OCI-LY7 (cell line): ENCODE measurements around the gene DOCK1. TPM values are rescaled to one million over a fixed set of nuclear protein-coding genes. Genes with fewer than 3 reads are reported as not detected.

Source experiments
- BruUV-seq: library from RNA; stranded (reverse); fragments of 400-500 nt; replicated peaks from 2 replicates; lab custom pipeline; 2021; lab: Mats Ljungman, UMichigan
- CTCF ChIA-PET: fragments of 300-600 bp; sonication (Branson Sonifier 250); formaldehyde crosslinking; loops from one replicate; lab custom pipeline; 2022; ENCODE audit warnings: antibody characterized with exemption; ENCODE audit not compliant: unreplicated experiment; lab: Charles Lee
- POLR2A ChIA-PET: fragments of 300-600 bp; sonication (Branson Sonifier 250); formaldehyde crosslinking; loops from one replicate; lab custom pipeline; 2022; ENCODE audit warnings: antibody characterized with exemption; lab: Charles Lee
- DNase-seq: peaks from one replicate; pipeline ENCODE4 v3.0.0-alpha.2; 2015; ENCODE audit warnings: low spot score
- H2AFZ ChIP-seq: fragments of 200-600 bp; sonication (generic), shearing (Covaris generic); 2 replicates; pipeline ENCODE4 v1.6.1; 2014; ENCODE audit warnings: mild to moderate bottlenecking, antibody characterized with exemption, low read length, moderate library complexity
- H3K27ac ChIP-seq: fragments of 200-600 bp; sonication (generic); 2 replicates; pipeline ENCODE4 v1.5.1; 2014; ENCODE audit warnings: mixed run types, low read depth, mild to moderate bottlenecking, moderate library complexity, low read length, inconsistent platforms; ENCODE audit not compliant: poor library complexity, severe bottlenecking
- H3K36me3 ChIP-seq: fragments of 200-600 bp; sonication (generic); 2 replicates; pipeline ENCODE4 v1.6.1; 2014; ENCODE audit warnings: mild to moderate bottlenecking, antibody characterized with exemption, low read length, moderate library complexity, mixed read lengths; ENCODE audit not compliant: insufficient read depth
- H3K4me1 ChIP-seq: fragments of 200-600 bp; sonication (generic); 2 replicates; pipeline ENCODE4 v1.5.1; 2014; ENCODE audit warnings: mild to moderate bottlenecking, low read length; ENCODE audit not compliant: insufficient read depth, poor library complexity, severe bottlenecking
- H3K4me2 ChIP-seq: fragments of 200-600 bp; sonication (generic); 2 replicates; pipeline ENCODE4 v1.6.1; 2014; ENCODE audit warnings: mild to moderate bottlenecking, low read length
- H3K4me3 ChIP-seq: fragments of 200-600 bp; sonication (generic); 2 replicates; pipeline ENCODE4 v1.5.1; 2014; ENCODE audit warnings: mild to moderate bottlenecking, low read depth, low read length; ENCODE audit not compliant: poor library complexity, severe bottlenecking
- H3K79me2 ChIP-seq: fragments of 200-600 bp; sonication (generic); 2 replicates; pipeline ENCODE4 v1.6.1; 2016; ENCODE audit warnings: low read depth, mild to moderate bottlenecking, low read length, moderate library complexity, mixed read lengths; ENCODE audit not compliant: insufficient read depth
- H3K9me2 ChIP-seq: fragments of 200-600 bp; sonication (generic); 2 replicates; pipeline ENCODE4 v1.6.1; 2016; ENCODE audit warnings: mild to moderate bottlenecking, low read length, mixed read lengths; ENCODE audit not compliant: insufficient read depth
- H3K9me3 ChIP-seq: fragments of 200-600 bp; sonication (generic); 2 replicates; pipeline ENCODE4 v1.6.1; 2014; ENCODE audit warnings: mild to moderate bottlenecking, mixed run types, low read length, mixed read lengths
- H4K20me1 ChIP-seq: fragments of 200-600 bp; sonication (generic); 2 replicates; pipeline ENCODE4 v1.6.1; 2014; ENCODE audit warnings: mild to moderate bottlenecking, antibody characterized with exemption, low read length, moderate library complexity, mixed read lengths; ENCODE audit not compliant: insufficient read depth
- EZH2phosphoT487 ChIP-seq: fragments of 200-600 bp; sonication (generic); IDR thresholded peaks from 2 replicates; pipeline ENCODE4 v1.6.1; 2018; ENCODE audit warnings: low read depth, borderline replicate concordance, mild to moderate bottlenecking, mixed run types, antibody characterized with exemption, low read length, moderate library complexity, mixed read lengths
- intact Hi-C: fragments of 100-400 bp; cut with micrococcal nuclease; formaldehyde crosslinking; loops from one replicate; pipeline ENCODE4 v1.10.0; 2022; ENCODE audit not compliant: unreplicated experiment
- total RNA-seq, 2 experiments: library from RNA; depleted of rRNA in 1 of 2; stranded (reverse); fragments of >200 nt in 1 of 2; shearing (Covaris generic) in 1 of 2; gene quantifications; 2 replicates each; pipeline ENCODE4 v1.2.3, GENCODE V29; 2014 to 2022
- TF ChIP-seq, protein P1 (sequence below): fragments of 200-600 bp; sonication (generic); conservative IDR thresholded peaks from 2 replicates; pipeline ENCODE4 v1.5.1; 2014; ENCODE audit warnings: mild to moderate bottlenecking, antibody characterized with exemption, low read length, moderate library complexity, mixed read lengths

The DOCK1 gene
- total RNA-seq, 2 experiments from 2014 or later, result not detected

DNA sequence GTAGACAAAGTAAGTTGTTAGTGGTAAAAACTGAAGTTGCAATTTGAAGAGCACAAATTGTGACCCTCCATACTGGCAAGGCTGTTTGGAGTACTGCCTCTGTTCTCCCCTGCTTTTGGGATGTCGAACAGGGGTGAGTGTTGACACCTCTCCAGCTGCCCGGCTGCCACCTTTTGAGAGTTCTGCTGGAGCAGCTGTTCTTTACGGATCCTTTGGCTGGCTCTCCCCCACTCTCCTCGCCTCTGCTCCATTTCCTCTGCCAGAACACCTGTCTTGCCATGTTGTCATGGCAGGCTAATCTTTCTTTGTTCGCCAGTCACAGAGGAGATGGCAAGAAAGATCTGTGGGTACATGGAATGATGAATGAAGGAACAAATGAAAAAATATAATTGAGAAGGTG is 256.3 kb downstream of the DOCK1 start:
- intact Hi-C loops, result no loop called here
- no TSS peak for BruUV-seq
- no peaks in the 10 kb centered on the region for H3K4me1 ChIP-seq
- no peak overlapping the region for H3K4me2 ChIP-seq
- no peak for DNase-seq
- no peak overlapping the region for H3K27ac ChIP-seq
- no peak overlapping the region for H2AFZ ChIP-seq
- ChIA-PET CTCF (no interaction called here), POLR2A (no interaction called here)
- no peaks in the 10 kb centered on the region for H3K79me2 ChIP-seq
- no peaks in the 10 kb centered on the region for H3K36me3 ChIP-seq
- H3K9me2 ChIP-seq, result no peaks in the 10 kb centered on the region
- TF ChIP-seq EZH2phosphoT487, result no peak
- TF ChIP-seq, protein P1, sequence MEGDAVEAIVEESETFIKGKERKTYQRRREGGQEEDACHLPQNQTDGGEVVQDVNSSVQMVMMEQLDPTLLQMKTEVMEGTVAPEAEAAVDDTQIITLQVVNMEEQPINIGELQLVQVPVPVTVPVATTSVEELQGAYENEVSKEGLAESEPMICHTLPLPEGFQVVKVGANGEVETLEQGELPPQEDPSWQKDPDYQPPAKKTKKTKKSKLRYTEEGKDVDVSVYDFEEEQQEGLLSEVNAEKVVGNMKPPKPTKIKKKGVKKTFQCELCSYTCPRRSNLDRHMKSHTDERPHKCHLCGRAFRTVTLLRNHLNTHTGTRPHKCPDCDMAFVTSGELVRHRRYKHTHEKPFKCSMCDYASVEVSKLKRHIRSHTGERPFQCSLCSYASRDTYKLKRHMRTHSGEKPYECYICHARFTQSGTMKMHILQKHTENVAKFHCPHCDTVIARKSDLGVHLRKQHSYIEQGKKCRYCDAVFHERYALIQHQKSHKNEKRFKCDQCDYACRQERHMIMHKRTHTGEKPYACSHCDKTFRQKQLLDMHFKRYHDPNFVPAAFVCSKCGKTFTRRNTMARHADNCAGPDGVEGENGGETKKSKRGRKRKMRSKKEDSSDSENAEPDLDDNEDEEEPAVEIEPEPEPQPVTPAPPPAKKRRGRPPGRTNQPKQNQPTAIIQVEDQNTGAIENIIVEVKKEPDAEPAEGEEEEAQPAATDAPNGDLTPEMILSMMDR, result no peak
- H4K20me1 ChIP-seq, result no peaks in the 10 kb centered on the region
- H3K4me3 ChIP-seq, result no peak overlapping the region
- H3K9me3 ChIP-seq, result no peaks in the 10 kb centered on the region

DNA sequence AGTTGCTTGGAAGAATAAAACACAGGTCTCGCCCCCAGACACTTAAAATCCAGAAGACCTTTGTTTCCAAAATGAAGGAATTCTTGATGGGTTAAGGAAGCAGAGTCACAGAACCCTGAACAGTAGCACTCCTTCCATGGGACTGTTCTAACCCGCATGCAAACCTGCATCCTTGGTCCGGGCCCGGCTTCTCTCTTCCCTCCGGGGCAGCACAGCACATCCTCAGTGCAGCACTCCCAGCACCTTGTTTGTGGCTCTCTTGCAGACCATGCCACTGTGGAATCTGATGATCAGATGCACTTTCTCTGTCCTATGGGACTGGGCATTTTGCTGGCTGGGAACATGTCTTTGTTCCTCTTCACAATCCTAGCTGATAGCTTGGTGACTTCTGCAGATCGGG is 257.6 kb downstream of the DOCK1 start:
- no TSS peak for BruUV-seq
- no peaks in the 10 kb centered on the region for H3K4me1 ChIP-seq
- no peak overlapping the region for H3K4me3 ChIP-seq
- ChIA-PET POLR2A (interaction anchor here (0.6 kb wide), 1 partner anchor 36 kb away, joined by 3 read pairs; no protein-coding TSS in a partner anchor), CTCF (no interaction called here)
- no peaks in the 10 kb centered on the region for H3K36me3 ChIP-seq
- no peaks in the 10 kb centered on the region for H3K79me2 ChIP-seq
- H3K9me2 ChIP-seq, result no peaks in the 10 kb centered on the region
- no peak overlapping the region for H2AFZ ChIP-seq
- H3K4me2 ChIP-seq, result no peak overlapping the region
- intact Hi-C loops, result no loop called here
- DNase-seq, result no peak
- TF ChIP-seq EZH2phosphoT487, result no peak
- TF ChIP-seq, protein P1, result no peak
- no peaks in the 10 kb centered on the region for H4K20me1 ChIP-seq
- no peaks in the 10 kb centered on the region for H3K9me3 ChIP-seq
- no peak overlapping the region for H3K27ac ChIP-seq

DNA sequence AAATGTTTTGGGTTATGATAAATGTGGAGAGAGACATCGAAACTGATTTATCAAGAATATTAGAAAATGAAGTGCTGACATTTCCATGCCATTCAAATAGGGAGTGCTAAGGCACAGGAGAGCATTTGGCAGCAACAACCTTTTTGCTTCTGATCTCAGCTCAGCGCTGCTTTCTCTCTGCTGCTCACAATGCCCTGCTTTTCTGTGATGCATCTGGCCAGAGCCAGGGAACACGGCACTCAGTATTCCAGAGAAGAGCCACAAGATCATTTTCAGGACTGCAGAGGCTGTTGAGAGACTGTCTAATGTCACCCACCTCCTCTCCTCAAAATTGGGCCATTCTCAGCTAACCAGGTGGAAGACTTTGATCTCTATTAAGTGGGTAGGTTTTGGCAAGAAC is 263.0 kb downstream of the DOCK1 start:
- no peaks in the 10 kb centered on the region for H3K79me2 ChIP-seq
- H3K4me1 ChIP-seq, result no peaks in the 10 kb centered on the region
- POLR2A ChIA-PET, result no interaction called here
- no TSS peak for BruUV-seq
- no peaks in the 10 kb centered on the region for H4K20me1 ChIP-seq
- intact Hi-C loops, result no loop called here
- no peak overlapping the region for H2AFZ ChIP-seq
- TF ChIP-seq, protein P1, result no peak
- no peak for TF ChIP-seq EZH2phosphoT487
- H3K4me2 ChIP-seq, result no peak overlapping the region
- H3K4me3 ChIP-seq, result no peak overlapping the region
- CTCF ChIA-PET, result no interaction called here
- no peaks in the 10 kb centered on the region for H3K9me3 ChIP-seq
- DNase-seq, result no peak
- H3K27ac ChIP-seq, result no peak overlapping the region
- H3K9me2 ChIP-seq, result no peaks in the 10 kb centered on the region
- H3K36me3 ChIP-seq, result no peaks in the 10 kb centered on the region
